ENCODE results near the gene AKT3.

AKT3 gene

GRCh38 chr1:243638186-243638585, 211.9 kb downstream of the AKT3 start:
- no peak for DNase-seq
- H3K36me3 ChIP-seq: peaks cover 9% of the 10 kb centered on the region
- TF ChIP-seq CTCF (IDR thresholded peaks at IDR 0.05; ENCODE audit: low read depth, low read length): no peak
- H3K4me3 ChIP-seq (ENCODE audit: low read depth, low read length): no peak overlapping the region
- H3K27me3 ChIP-seq (ENCODE audit: insufficient read depth, low read depth, severe bottlenecking): no peaks in the 10 kb centered on the region
- no peak overlapping the region for H3K27ac ChIP-seq
- H3K9me3 ChIP-seq (ENCODE audit: severe bottlenecking): peaks cover 8% of the 10 kb centered on the region

- no peak for DNase-seq
- no peak for TF ChIP-seq CTCF (IDR thresholded peaks at IDR 0.05; ENCODE audit: low read depth, low read length)
- Histone ChIP-seq H3K27ac (no peak overlapping the region), H3K36me3 (peaks cover 32% of the 10 kb centered on the region), H3K9me3 (ENCODE audit: severe bottlenecking) (peaks cover 3% of the 10 kb centered on the region), H3K4me3 (ENCODE audit: low read depth, low read length) (no peak overlapping the region), H3K27me3 (ENCODE audit: insufficient read depth, low read depth, severe bottlenecking) (no peaks in the 10 kb centered on the region)
Observed at GRCh38 chr1:243628476-243628907, 221.6 kb downstream of the AKT3 start.

GRCh38 chr1:243623841-243624240, 226.2 kb downstream of the AKT3 start:
- peaks cover 41% of the 10 kb centered on the region for H3K36me3 ChIP-seq
- no peak overlapping the region for H3K4me3 ChIP-seq (ENCODE audit: low read depth, low read length)
- peaks cover 9% of the 10 kb centered on the region for H3K9me3 ChIP-seq (ENCODE audit: severe bottlenecking)
- H3K27ac ChIP-seq: no peak overlapping the region
- DNase-seq: no peak
- H3K27me3 ChIP-seq (ENCODE audit: insufficient read depth, low read depth, severe bottlenecking): no peaks in the 10 kb centered on the region
- no peak for TF ChIP-seq CTCF (IDR thresholded peaks at IDR 0.05; ENCODE audit: low read depth, low read length)

- no peak for TF ChIP-seq CTCF (IDR thresholded peaks at IDR 0.05; ENCODE audit: low read depth, low read length)
- no peak overlapping the region for H3K4me3 ChIP-seq (ENCODE audit: low read depth, low read length)
- no peak overlapping the region for H3K27ac ChIP-seq
- peaks cover 32% of the 10 kb centered on the region for H3K36me3 ChIP-seq
- H3K27me3 ChIP-seq (ENCODE audit: insufficient read depth, low read depth, severe bottlenecking): no peaks in the 10 kb centered on the region
- DNase-seq: no peak
- H3K9me3 ChIP-seq (ENCODE audit: severe bottlenecking): peaks cover 9% of the 10 kb centered on the region
Observed at GRCh38 chr1:243621973-243622372, 228.1 kb downstream of the AKT3 start.

- H3K4me3 ChIP-seq (ENCODE audit: low read depth, low read length): no peak overlapping the region
- H3K9me3 ChIP-seq (ENCODE audit: severe bottlenecking): peaks cover 9% of the 10 kb centered on the region
- H3K36me3 ChIP-seq: peaks cover 21% of the 10 kb centered on the region
- no peaks in the 10 kb centered on the region for H3K27me3 ChIP-seq (ENCODE audit: insufficient read depth, low read depth, severe bottlenecking)
- DNase-seq: no peak
- no peak overlapping the region for H3K27ac ChIP-seq
- no peak for TF ChIP-seq CTCF (IDR thresholded peaks at IDR 0.05; ENCODE audit: low read depth, low read length)
Observed at GRCh38 chr1:243620096-243620495, 229.9 kb downstream of the AKT3 start.

GRCh38 chr1:243609698-243610097, 240.3 kb downstream of the AKT3 start:
- Histone ChIP-seq H3K4me3 (ENCODE audit: low read depth, low read length) (no peak overlapping the region), H3K27ac (no peak overlapping the region), H3K9me3 (ENCODE audit: severe bottlenecking) (no peaks in the 10 kb centered on the region), H3K36me3 (peaks cover 12% of the 10 kb centered on the region), H3K27me3 (ENCODE audit: insufficient read depth, low read depth, severe bottlenecking) (no peaks in the 10 kb centered on the region)
- no peak for DNase-seq
- no peak for TF ChIP-seq CTCF (IDR thresholded peaks at IDR 0.05; ENCODE audit: low read depth, low read length)
